HG03521 (cell line): ENCODE results near the gene PRKCG.
A peak's percentile ranks its signal among the peaks of the same experiment; 100 is the strongest.
"Not testable (repeated sequence)": the region's sequence is repeated elsewhere in the genome, so short reads cannot be mapped to it uniquely, and the experiment has no call there.

Source experiments
- ATAC-seq: cut with Tn5 transposase; IDR thresholded peaks from one replicate; pipeline ENCODE4 v1.9.1; 2021; ENCODE audit warnings: mild to moderate bottlenecking, moderate library complexity; ENCODE audit not compliant: unreplicated experiment

The PRKCG gene

GRCh38 chr19:53881482-53882390 is at the start of gene PRKCG:
Gene PRKCG, plus strand, starts transcription at chr19:53882197. Its CDS starts 298 bp downstream, at chr19:53882495.
- ATAC-seq: no peak

- ATAC-seq: not testable (repeated sequence)
Observed at GRCh38 chr19:53832861-53833260, 49.1 kb upstream of the PRKCG start.

- ATAC-seq: not testable (repeated sequence)
Observed at GRCh38 chr19:53838446-53838845, 43.6 kb upstream of the PRKCG start.

GRCh38 chr19:53840241-53840640 is 41.8 kb upstream of the PRKCG start:
- ATAC-seq: not testable (repeated sequence)

- ATAC-seq: not testable (repeated sequence)
Observed at GRCh38 chr19:53840914-53841313, 41.1 kb upstream of the PRKCG start.

GRCh38 chr19:53844849-53845246 is 37.1 kb upstream of the PRKCG start:
- ATAC-seq: no peak

- no peak for ATAC-seq
Observed at GRCh38 chr19:53847555-53847954, 34.4 kb upstream of the PRKCG start.

- ATAC-seq: no peak
Observed at GRCh38 chr19:53849237-53849676, 32.7 kb upstream of the PRKCG start.

- no peak for ATAC-seq
Observed at GRCh38 chr19:53853707-53854106, 28.3 kb upstream of the PRKCG start.

GRCh38 chr19:53864308-53864836 is 17.6 kb upstream of the PRKCG start:
- ATAC-seq: no peak

GRCh38 chr19:53865523-53865917 is 16.5 kb upstream of the PRKCG start:
- ATAC-seq: no peak

GRCh38 chr19:53865918-53866864 is 15.8 kb upstream of the PRKCG start:
- ATAC-seq: no peak

- no peak for ATAC-seq
Observed at GRCh38 chr19:53866865-53867224, 15.2 kb upstream of the PRKCG start.

- peak; percentile 61 for ATAC-seq
Observed at GRCh38 chr19:53867225-53868090, 14.5 kb upstream of the PRKCG start, which contains the start of gene MYADM. Gene MYADM, plus strand, starts transcription at chr19:53867883. Its CDS starts 5,647 bp downstream, at chr19:53873530.

- ATAC-seq: no peak
Observed at GRCh38 chr19:53868091-53868891, 13.7 kb upstream of the PRKCG start.

GRCh38 chr19:53868892-53869804 is 12.8 kb upstream of the PRKCG start:
- ATAC-seq: peak; percentile 35

GRCh38 chr19:53869805-53870484 is 12.1 kb upstream of the PRKCG start:
- not testable (repeated sequence) for ATAC-seq

GRCh38 chr19:53870485-53870844 is 11.5 kb upstream of the PRKCG start:
- no peak for ATAC-seq
